H1 (cell line): ENCODE data around the gene ITGB8. TPM values are rescaled to one million over a fixed set of nuclear protein-coding genes. Genes with fewer than 3 reads are reported as not detected.

Experiments used
- ATF2 ChIP-seq: IDR thresholded peaks from 2 replicates; pipeline ENCODE4 v1.6.1; 2012; ENCODE audit warnings: low read length, inconsistent platforms
- POU5F1 ChIP-seq: IDR thresholded peaks from 2 replicates; pipeline ENCODE4 v1.6.1; 2011; ENCODE audit warnings: low read depth, mild to moderate bottlenecking, low read length, moderate library complexity
- SP1 ChIP-seq: IDR thresholded peaks from 2 replicates; pipeline ENCODE4 v1.6.1; 2011; ENCODE audit warnings: low read depth, low read length
- TBP ChIP-seq: IDR thresholded peaks from 2 replicates; pipeline ENCODE4 v1.6.1; 2011; ENCODE audit warnings: low read depth, low read length, improper control_type of control experiment
- polyA plus RNA-seq, 7 experiments: library from polyadenylated mRNA; depleted of rRNA in 3 of 7; stranded (reverse) in 5 of 7; unstranded in 2 of 7; fragments of >200 nt in 5 of 7; fragments of 200-250 nt in 2 of 7; gene quantifications; 1 replicate in 5 of 7; 2 replicates in 1 of 7; 4 replicates in 1 of 7; pipeline versions ENCODE4 v1.2.1 to v1.2.3, GENCODE V29; 2011 to 2013; ENCODE audit warnings: missing spikeins in 2 of 7, mixed read lengths in 2 of 7
- total RNA-seq: library from RNA; stranded (reverse); fragmentation: NEBNext Ultra II Directional; extraction: Animal tissue kit (Norgen Biotek cat#: 25700); gene quantifications from 2 replicates; pipeline ENCODE4 v1.2.1, GENCODE V29; 2021

Gene ITGB8
- total and polyA plus RNA-seq, 2 of the 8 experiments (the other 6 are each of a cell fraction or from before 2014, with no cell fraction given): 1.2 to 3.6 TPM

GRCh38 chr7:20317413-20317812 lies 13.3 kb upstream of the ITGB8 start (continued):
- no peak for TF ChIP-seq ATF2
- TF ChIP-seq SP1: no peak
- TF ChIP-seq TBP: no peak
- no peak for TF ChIP-seq POU5F1
